Stimulated activated CD8-positive, alpha-beta memory T cell treated with anti-CD3 and anti-CD28 coated beads, Interleukin-12 subunit alpha, Interleukin-12 subunit beta, amount 100 ng/mL, for 4 hours (primary cell): ENCODE results near the gene MAN1A1.
"Not testable (repeated sequence)": the region's sequence is repeated elsewhere in the genome, so short reads cannot be mapped to it uniquely, and the experiment has no call there.

ENCODE experiments used
- DNase-seq: peaks from one replicate; pipeline ENCODE4 v3.0.0-alpha.2; 2020; ENCODE audit warnings: low read depth

The MAN1A1 gene

DNA sequence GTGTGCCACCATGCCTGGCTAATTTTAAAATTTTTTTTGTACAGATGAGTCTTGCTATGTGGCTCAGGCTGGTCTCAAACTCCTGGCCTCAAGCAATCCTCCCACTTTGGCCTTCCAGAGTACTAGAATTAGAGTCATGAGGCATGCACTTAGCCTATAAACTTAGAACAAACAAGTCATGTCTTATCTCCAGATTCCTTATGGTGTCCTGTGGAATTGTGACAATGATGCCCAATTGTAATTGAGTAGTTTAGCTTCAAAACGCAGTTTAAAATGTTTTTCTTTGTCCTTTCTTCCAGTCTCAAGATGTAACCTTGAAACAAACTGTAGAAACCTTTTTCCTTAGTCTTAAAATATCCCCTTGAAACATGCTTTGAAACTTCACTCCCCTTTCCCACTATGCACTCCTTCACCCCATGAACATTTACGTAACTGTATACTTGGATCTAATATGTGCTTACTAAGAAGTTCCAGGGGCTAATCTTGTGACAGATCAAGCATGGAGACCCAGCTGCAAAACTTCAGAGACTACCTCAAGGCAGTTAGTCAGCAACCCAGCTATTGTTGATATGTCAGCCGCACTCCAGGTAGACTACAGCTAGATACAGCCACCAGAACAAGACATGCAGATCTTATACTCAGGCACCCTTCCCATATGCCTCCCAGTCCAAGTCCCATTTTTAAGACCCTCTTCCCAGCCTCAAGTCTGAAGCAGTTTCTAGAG is 46.2 kb downstream of the MAN1A1 start:
- no peak for DNase-seq

DNA sequence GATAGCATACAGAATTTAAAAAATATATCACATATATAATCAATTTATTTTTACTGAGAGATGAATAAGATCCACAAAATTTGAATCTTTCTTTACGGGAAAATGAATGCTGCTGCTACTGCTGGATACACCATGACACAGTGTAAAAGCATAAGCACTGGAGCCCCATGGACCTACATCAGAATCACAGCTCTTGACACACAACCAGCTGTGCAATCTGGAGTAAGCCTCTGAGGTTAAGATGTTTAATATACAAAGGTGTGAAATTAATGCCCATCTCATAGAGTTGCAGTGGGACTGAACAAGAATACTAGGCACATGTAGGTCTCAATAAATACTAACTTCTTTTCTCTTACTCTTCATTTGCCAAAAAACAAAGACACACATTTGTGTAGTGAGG is 48.1 kb downstream of the MAN1A1 start:
- DNase-seq: no peak

- DNase-seq: no peak
These were observed 49.9 kb downstream of the MAN1A1 start for GRCh38 chr6:119299694-119300093.

DNA sequence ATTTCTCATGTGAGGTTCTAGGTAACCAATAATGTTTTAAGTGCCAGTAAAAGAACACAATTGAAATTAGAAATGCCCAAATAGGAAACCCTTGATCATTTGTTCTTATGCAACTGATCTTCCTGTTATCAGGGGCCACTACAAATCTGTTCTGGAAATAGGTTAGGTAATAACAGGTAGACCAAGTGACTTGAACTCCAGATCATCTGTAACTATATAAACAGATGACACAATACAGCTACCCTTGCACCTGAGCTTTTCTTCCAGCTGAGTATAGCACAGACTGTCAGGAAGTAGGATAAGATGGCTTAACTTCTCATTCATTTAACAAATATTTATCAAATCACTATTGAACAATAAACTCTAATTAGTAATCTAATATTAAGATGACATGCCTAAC is 52.5 kb downstream of the MAN1A1 start:
- no peak for DNase-seq

DNA sequence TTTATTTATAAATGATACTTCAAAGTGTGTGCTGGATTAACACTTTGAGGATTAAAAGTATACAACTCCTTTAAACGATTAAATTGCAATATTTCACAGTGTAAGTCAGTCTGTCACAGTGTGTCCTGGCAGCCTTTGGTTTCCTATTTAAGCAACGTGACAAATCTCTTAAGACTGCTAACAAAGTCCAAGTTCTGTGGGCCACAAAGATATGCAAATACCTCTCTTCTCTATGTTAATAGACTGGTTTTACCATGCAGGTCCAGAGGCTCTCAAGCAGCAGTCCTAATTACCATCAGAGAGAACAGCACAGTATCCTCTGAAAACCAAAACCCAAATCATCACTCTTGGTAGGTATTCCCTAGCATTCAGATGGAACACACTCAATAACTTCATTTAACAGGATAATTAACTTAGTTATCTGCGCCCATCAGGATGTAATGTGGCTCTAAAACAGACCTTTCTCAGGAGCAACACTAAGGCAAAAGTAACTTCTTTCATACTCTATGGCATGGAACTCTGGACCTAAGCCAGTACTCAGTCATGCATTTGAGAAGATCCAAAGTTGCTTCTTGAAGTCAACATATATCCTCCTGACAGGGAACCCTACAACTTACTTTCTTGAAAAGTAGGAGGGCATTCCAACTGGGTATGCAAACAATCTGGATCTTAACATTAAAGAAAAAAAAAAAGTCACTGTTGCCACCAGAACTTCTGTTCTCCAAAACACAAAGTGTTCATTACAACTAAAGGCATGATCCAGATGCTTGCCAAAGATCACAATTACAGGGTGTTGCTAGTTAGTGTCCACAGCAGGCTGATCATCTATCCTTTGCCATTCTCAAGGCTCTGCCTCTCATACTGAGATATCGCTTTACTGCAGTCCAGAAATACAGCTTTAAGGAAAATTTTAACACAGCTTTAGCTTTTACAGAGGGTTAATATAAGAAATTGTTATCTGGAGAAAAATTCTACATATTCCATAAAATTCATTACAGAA is 53.2 kb downstream of the MAN1A1 start:
- DNase-seq: no peak

DNA sequence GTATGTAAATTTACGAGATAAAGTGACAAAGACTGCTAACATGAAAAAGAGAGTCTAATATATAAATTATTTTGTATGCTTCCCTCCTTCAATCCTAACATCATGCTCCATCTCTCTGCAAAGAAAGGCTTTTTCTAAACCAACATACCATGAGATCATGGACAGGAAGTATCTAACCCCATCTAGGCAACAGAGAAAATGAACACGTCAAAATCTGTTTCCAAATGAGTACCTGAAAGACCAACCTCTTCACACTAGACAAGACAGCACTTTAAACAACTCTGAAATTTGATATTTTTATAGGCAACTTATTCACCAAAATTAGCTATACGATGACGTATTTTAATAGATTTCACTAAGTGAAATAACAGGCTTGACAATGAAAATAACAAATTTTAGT is 54.6 kb downstream of the MAN1A1 start:
- DNase-seq: no peak

DNA sequence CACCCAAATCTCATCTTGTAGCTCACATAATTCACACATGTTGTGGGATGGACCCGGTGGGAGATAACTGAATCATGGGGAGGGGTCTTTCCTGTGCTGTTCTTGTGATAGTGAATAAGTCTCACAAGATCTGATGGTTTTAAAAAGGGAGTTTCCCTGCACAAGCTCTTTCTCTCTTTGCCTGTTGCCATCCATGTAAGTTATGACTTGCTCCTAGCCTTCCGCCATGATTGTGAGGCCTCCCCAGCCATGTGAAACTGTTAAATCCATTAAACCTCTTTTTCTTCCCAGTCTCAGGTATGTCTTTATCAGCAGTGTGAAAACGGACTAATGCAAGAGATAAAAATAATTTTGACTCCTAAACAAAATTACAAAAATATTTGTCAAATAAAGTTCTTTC is 58.5 kb downstream of the MAN1A1 start:
- DNase-seq: not testable (repeated sequence)

GRCh38 chr6:119290306-119290705 is 59.3 kb downstream of the MAN1A1 start:
- DNase-seq: no peak

- no peak for DNase-seq
These were observed 59.9 kb downstream of the MAN1A1 start for GRCh38 chr6:119289651-119290050.

- no peak for DNase-seq
These were observed 63.5 kb downstream of the MAN1A1 start for GRCh38 chr6:119285908-119286625.

DNA sequence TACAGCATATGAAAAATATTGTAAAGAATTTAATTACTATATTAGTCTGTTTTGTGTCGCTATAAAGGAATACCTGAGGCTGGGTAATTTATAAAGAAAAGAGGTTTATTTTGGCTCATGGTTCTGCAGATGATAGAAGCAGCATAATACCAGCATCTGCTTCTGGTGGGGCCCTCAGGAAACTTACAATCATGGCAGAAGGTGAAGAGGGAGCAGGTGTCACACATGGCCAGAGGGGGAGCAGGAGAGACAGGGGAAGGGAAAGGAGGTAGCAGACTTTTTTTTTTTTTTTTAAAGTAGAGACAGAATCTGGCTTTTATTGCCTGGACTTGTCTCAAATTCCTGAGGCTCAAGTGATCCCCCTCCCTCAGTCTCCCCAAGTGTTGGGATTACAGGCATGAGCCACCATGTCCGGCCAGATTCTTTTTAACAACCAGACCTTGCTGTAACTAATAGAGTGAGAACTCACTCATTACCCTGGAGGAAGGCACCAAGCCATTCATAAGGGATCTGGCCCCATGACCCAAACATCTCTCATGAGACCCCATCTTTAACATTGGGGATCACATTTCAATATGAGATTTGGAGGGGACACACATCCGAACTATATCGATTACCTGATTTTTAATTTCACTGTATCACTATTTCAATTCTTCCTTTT is 64.6 kb downstream of the MAN1A1 start:
- no peak for DNase-seq

DNA sequence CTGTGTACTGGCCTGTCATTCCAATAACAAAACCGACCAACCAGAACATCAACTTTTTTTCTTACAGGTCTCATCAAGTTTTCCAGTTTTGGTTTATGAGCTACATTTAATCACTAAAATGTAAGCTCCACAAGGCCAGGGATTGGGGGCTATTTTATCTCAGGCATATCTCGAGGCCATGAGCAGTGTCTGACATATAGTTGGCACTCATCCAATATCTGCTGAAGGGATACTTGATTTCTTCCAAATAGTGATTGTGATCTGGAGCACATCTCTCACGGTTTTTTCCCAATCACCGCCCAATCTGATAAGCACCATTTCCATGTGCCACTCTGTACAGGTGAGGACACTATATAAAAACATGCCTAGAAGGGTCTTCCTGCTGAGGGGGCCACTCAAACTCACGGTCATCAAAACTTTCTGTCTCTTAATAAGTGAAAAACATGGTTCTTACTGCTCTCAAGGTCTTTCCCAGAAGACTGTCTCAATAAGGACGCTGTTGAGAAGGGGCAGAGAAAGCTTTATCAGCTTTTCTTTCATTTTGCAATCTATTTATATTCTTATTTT is 65.5 kb downstream of the MAN1A1 start:
- no peak for DNase-seq

- DNase-seq: no peak
These were observed 66.3 kb downstream of the MAN1A1 start for GRCh38 chr6:119283214-119283613.

DNA sequence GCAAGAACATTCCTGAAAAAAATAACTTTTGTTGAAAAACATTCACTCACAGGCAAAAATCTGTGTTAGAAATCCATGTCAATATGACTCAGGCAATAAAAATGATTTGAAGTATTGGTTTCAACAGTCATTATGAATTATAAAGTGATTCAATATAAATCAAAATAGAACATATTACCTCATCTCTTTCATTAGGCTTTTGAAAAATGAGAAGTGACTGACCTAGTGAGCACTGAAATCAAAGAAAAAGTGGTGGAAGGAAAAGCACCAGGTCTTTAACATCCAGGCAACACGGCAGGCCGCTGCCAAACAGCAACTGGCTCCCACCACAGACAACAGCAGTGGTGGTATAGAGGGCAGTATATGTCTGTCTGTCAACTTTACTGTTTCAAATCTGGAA is 68.9 kb downstream of the MAN1A1 start:
- DNase-seq: no peak

DNA sequence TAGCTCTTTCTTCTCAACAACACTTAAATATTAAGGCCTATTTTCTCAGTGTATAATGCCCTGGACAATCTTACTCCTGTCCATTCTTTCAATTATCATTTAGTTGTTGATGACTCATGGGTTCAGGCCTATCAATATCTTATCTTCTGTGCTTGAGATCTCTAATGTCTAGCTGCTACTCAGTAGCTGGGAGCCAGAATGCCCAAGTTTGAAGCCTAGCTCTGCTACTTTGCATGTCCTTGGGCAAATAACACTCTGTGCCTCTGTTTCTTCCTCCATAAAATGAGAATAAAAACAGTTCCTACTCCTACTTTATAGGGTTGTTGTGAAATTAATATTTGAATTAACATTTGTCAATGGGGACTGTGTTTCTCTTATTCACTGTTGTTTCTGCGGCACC is 69.5 kb downstream of the MAN1A1 start:
- DNase-seq: no peak

- no peak for DNase-seq
These were observed 70.9 kb downstream of the MAN1A1 start for GRCh38 chr6:119278625-119279024.

DNA sequence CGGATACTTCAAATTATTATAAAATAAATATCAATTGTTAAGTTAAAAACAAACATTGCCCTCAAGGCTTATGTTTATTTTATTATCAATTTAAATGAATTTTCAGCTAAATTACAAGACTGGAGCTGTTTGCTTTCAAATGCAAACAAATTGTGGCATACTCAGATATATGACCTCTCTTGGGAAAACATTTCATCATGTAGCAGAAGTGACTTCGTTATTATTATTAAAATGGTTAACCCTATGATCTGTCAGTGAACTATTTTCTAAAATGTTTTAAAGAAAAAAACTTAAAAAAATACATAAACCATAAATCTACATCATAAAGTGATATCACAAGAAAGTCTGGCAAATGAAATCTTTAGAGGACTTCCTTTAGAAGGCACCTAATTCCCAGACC is 72.5 kb downstream of the MAN1A1 start:
- no peak for DNase-seq

DNA sequence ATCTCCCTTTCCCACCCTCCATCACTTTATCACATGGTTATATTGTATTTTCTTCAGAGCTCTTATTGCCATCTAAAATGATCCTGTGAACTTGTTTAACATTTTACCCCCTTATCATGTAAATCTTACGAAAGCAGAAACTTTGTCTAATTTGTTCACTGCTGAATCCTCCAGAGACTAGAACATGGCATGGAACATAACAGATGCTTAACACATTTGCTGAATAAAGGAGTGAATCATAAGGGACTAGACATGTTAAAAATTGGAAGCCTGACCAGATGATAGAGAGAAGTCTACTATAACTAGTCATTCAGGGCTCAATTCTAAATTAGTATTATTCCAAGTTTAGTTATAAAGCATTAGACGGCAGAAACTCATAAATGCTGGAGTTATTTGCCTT is 73.3 kb downstream of the MAN1A1 start:
- DNase-seq: no peak

GRCh38 chr6:119274197-119274595 is 75.4 kb downstream of the MAN1A1 start:
- DNase-seq: no peak

DNA sequence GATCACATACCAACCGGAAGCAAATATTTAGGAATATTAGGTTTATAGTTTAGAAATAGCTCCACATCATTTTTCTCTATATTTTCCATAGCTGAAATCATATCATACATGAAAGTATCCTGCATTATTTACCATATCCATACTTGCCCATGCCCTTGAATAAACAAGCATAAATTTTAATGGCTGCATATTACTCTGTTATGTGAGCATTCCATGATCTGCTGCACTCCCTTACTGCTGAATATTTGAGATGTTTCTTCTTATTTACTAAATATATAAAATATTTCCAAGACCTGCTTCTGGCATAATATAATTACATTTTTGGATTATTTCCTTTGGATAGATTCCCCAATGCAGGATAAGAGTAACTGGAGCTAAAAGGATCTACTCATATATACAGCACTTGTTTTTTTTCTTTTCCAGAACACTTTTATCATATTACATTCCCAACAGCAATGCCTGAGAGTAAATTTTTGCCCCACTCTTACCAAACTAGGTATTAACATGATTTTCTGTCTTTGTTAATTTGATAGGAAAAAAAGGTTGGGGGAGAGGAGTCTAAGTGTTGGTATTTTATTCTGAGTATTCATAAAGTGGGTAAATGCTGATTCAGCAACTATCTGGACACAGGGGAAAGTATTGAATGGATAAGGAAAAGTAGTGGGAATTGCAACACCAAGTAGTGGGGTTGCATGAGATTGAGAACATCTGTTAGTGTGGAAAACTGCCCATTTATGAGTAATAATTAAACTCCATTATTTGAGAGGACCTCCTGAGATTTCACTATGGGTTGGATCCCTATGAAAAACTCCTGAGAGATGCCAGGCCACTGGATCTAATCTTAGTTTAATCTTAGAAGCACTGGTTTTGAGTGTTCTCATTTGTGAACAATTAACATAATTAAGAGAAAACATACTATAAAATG is 76.0 kb downstream of the MAN1A1 start:
- no peak for DNase-seq

- DNase-seq: no peak
These were observed 79.0 kb downstream of the MAN1A1 start for GRCh38 chr6:119270545-119270944.
